Superior temporal gyrus (tissue), 1 donor: ENCODE measurements around the gene TCF15.

Source experiments
- DNase-seq: peaks from one replicate; pipeline ENCODE4 v3.0.0-alpha.2; 2016; ENCODE audit errors: extremely low spot score

The TCF15 gene

GRCh38 chr20:610130-611046 lies at the start of gene TCF15:
Gene TCF15, minus strand, starts transcription at chr20:610309. Its CDS starts 72 bp downstream, at chr20:610237.
- no peak for DNase-seq

- DNase-seq: no peak
These were observed 48.7 kb upstream of the TCF15 start for GRCh38 chr20:658731-659291.

- no peak for DNase-seq
These were observed 48.1 kb upstream of the TCF15 start for GRCh38 chr20:658202-658601.

- no peak for DNase-seq
These were observed 45.9 kb upstream of the TCF15 start for GRCh38 chr20:655726-656624.

- no peak for DNase-seq
These were observed 44.3 kb upstream of the TCF15 start for GRCh38 chr20:654417-654750.

GRCh38 chr20:653590-654416 lies 43.7 kb upstream of the TCF15 start:
- DNase-seq: no peak

GRCh38 chr20:653110-653589 lies 43.0 kb upstream of the TCF15 start, which contains the start of gene SRXN1:
Gene SRXN1, minus strand, starts transcription at chr20:653200. Its CDS starts 15 bp downstream, at chr20:653185.
- DNase-seq: peak; percentile 64

- no peak for DNase-seq
These were observed 42.6 kb upstream of the TCF15 start for GRCh38 chr20:652615-653109.

GRCh38 chr20:651713-652614 lies 41.9 kb upstream of the TCF15 start:
- DNase-seq: no peak

GRCh38 chr20:650954-651353 lies 40.8 kb upstream of the TCF15 start:
- DNase-seq: no peak

GRCh38 chr20:650281-650680 lies 40.2 kb upstream of the TCF15 start:
- no peak for DNase-seq

GRCh38 chr20:647479-648019 lies 37.4 kb upstream of the TCF15 start:
- no peak for DNase-seq

GRCh38 chr20:646868-647233 lies 36.7 kb upstream of the TCF15 start:
- DNase-seq: no peak

GRCh38 chr20:646107-646867 lies 36.2 kb upstream of the TCF15 start:
- no peak for DNase-seq

GRCh38 chr20:645318-646106 lies 35.4 kb upstream of the TCF15 start:
- DNase-seq: peak; percentile 82

GRCh38 chr20:644692-645317 lies 34.7 kb upstream of the TCF15 start:
- DNase-seq: no peak

GRCh38 chr20:642398-643174 lies 32.5 kb upstream of the TCF15 start:
- peak; percentile 34 for DNase-seq
